BJ (cell line): ENCODE data around the gene KIAA1328. TPM values are rescaled to one million over a fixed set of nuclear protein-coding genes. Genes with fewer than 3 reads are reported as not detected.

Experiments used
- CTCF ChIA-PET: fragments of 350-600 bp; formaldehyde crosslinking; extraction: SDS; loops from one replicate; lab custom pipeline; 2021; ENCODE audit warnings: antibody characterized with exemption, inconsistent platforms; lab: Yijun Ruan, JAX
- POLR2A ChIA-PET: fragments of 300-600 bp; sonication (Branson Sonifier 250); formaldehyde crosslinking; extraction: SDS; loops from one replicate; lab custom pipeline; 2021; ENCODE audit warnings: antibody characterized with exemption; lab: Charles Lee
- DNase-seq: peaks from one replicate; pipeline ENCODE4 v3.0.0-alpha.2; 2011; ENCODE audit warnings: low read depth
- H3K27me3 ChIP-seq: 2 replicates; pipeline ENCODE4 v1.6.0; 2011; ENCODE audit warnings: low read length; ENCODE audit not compliant: control insufficient read depth, insufficient read depth
- H3K36me3 ChIP-seq: 2 replicates; pipeline ENCODE4 v1.5.1; 2011; ENCODE audit warnings: low read length; ENCODE audit not compliant: control insufficient read depth, insufficient read depth
- H3K4me3 ChIP-seq: 2 replicates; pipeline ENCODE4 v1.5.1; 2011; ENCODE audit warnings: low read depth, mild to moderate bottlenecking, control low read depth, low read length
- CTCF ChIP-seq: IDR thresholded peaks from 2 replicates; pipeline ENCODE4 v1.5.1; 2011; ENCODE audit warnings: low read depth, mild to moderate bottlenecking, control low read depth, inconsistent platforms, low read length, moderate library complexity; ENCODE audit not compliant: insufficient read depth
- polyA plus RNA-seq: library from polyadenylated mRNA; depleted of rRNA; stranded (reverse); fragments of >200 nt; gene quantifications from 2 replicates; pipeline ENCODE4 v1.2.3, GENCODE V29; 2011

The KIAA1328 gene
- polyA plus RNA-seq, 1 experiment: 2.2 TPM

- ChIA-PET POLR2A (no interaction called here), CTCF (no interaction called here)
- TF ChIP-seq CTCF: no peak
- Histone ChIP-seq H3K36me3 (no peaks in the 10 kb centered on the region), H3K27me3 (no peaks in the 10 kb centered on the region), H3K4me3 (no peak overlapping the region)
- no peak for DNase-seq
Observed at GRCh38 chr18:36953047-36953446, 124.1 kb downstream of the KIAA1328 start.

- Histone ChIP-seq H3K4me3 (no peak overlapping the region), H3K27me3 (no peaks in the 10 kb centered on the region), H3K36me3 (no peaks in the 10 kb centered on the region)
- ChIA-PET CTCF (no interaction called here), POLR2A (no interaction called here)
- no peak for DNase-seq
- no peak for TF ChIP-seq CTCF
Observed at GRCh38 chr18:36960038-36960437, 131.1 kb downstream of the KIAA1328 start.

GRCh38 chr18:36963464-36963863 lies 134.5 kb downstream of the KIAA1328 start:
- no peak for DNase-seq
- no peaks in the 10 kb centered on the region for H3K27me3 ChIP-seq
- POLR2A ChIA-PET: no interaction called here
- no peak for TF ChIP-seq CTCF
- no peak overlapping the region for H3K4me3 ChIP-seq
- H3K36me3 ChIP-seq: no peaks in the 10 kb centered on the region
- CTCF ChIA-PET: interaction anchor here (1.6 kb wide), 1 partner anchor 21 kb away, joined by 5 read pairs; no protein-coding TSS in a partner anchor

- ChIA-PET POLR2A (no interaction called here), CTCF (no interaction called here)
- no peak overlapping the region for H3K4me3 ChIP-seq
- H3K27me3 ChIP-seq: no peaks in the 10 kb centered on the region
- H3K36me3 ChIP-seq: no peaks in the 10 kb centered on the region
- DNase-seq: no peak
- TF ChIP-seq CTCF: no peak
Observed at GRCh38 chr18:36974686-36975085, 145.8 kb downstream of the KIAA1328 start.

- no peak for DNase-seq
- CTCF ChIA-PET: no interaction called here
- POLR2A ChIA-PET: no interaction called here
- H3K4me3 ChIP-seq: no peak overlapping the region
- TF ChIP-seq CTCF: no peak
- no peaks in the 10 kb centered on the region for H3K27me3 ChIP-seq
- no peaks in the 10 kb centered on the region for H3K36me3 ChIP-seq
Observed at GRCh38 chr18:36977121-36977520, 148.2 kb downstream of the KIAA1328 start.
